WTC11 (cell line): ENCODE results near the gene GREB1. TPM values are rescaled to one million over a fixed set of nuclear protein-coding genes. Genes with fewer than 3 reads are reported as not detected.

Source experiments
- ATAC-seq: fragments of 200-7000 bp; cut with Tn5 transposase; 2 replicates; pipeline ENCODE4 v1.10.0; 2021; ENCODE audit warnings: mild to moderate bottlenecking, moderate library complexity
- CTCF ChIA-PET: fragments of 300-600 bp; sonication (Branson Sonifier 250); formaldehyde crosslinking; loops from one replicate; lab custom pipeline; 2021; ENCODE audit warnings: antibody characterized with exemption; lab: Charles Lee
- POLR2A ChIA-PET: fragments of 350-600 bp; sonication (Branson Sonifier 250); formaldehyde crosslinking; loops from one replicate; lab custom pipeline; 2021; ENCODE audit warnings: antibody characterized with exemption; lab: Charles Lee
- DNase-seq: peaks from one replicate; pipeline ENCODE4 v3.0.0; 2021; ENCODE audit warnings: low spot score
- H3K27ac Mint-ChIP-seq: 2 replicates; pipeline ENCODE4 v1.8.0; 2021; ENCODE audit warnings: mixed read lengths
- H3K27me3 Mint-ChIP-seq: 2 replicates; pipeline ENCODE4 v1.8.0; 2021; ENCODE audit warnings: low read depth, mild to moderate bottlenecking, moderate library complexity, mixed read lengths
- H3K36me3 Mint-ChIP-seq: 2 replicates; pipeline ENCODE4 v1.8.0; 2021; ENCODE audit warnings: mixed read lengths
- H3K4me1 Mint-ChIP-seq: 2 replicates; pipeline ENCODE4 v1.8.0; 2022; ENCODE audit warnings: mixed read lengths
- H3K4me3 Mint-ChIP-seq: 2 replicates; pipeline ENCODE4 v1.8.0; 2021; ENCODE audit warnings: mild to moderate bottlenecking, moderate library complexity, mixed read lengths
- H3K9me3 Mint-ChIP-seq: 2 replicates; pipeline ENCODE4 v1.8.0; 2021; ENCODE audit warnings: mixed read lengths
- E2F5 ChIP-seq: sonication (generic); formaldehyde crosslinking; IDR thresholded peaks from 2 replicates; pipeline ENCODE4 v1.8.1; 2022; ENCODE audit warnings: mild to moderate bottlenecking, moderate library complexity, missing genetic modification reagents
- GABPB1 ChIP-seq: sonication (generic); formaldehyde crosslinking; IDR thresholded peaks from 2 replicates; pipeline ENCODE4 v1.8.1; 2023; ENCODE audit warnings: mild to moderate bottlenecking, missing genetic modification reagents
- GRHL2 ChIP-seq: fragments of 250-450 bp; sonication (Bioruptor Pico); IDR thresholded peaks from 2 replicates; pipeline ENCODE4 v1.8.0; 2022; ENCODE audit warnings: mild to moderate bottlenecking, moderate library complexity; ENCODE audit not compliant: insufficient replicate concordance, severe bottlenecking
- HMGA2 ChIP-seq: fragments of 250-450 bp; sonication (Bioruptor Pico); IDR thresholded peaks from 2 replicates; pipeline ENCODE4 v1.4.0; 2021; ENCODE audit warnings: mild to moderate bottlenecking, moderate library complexity
- MYBL2 ChIP-seq: sonication (generic); formaldehyde crosslinking; IDR thresholded peaks from 2 replicates; pipeline ENCODE4 v1.8.1; 2023; ENCODE audit warnings: mild to moderate bottlenecking, moderate library complexity, missing genetic modification reagents
- NFYB ChIP-seq: sonication (generic); formaldehyde crosslinking; conservative IDR thresholded peaks from 2 replicates; pipeline ENCODE4 v1.8.0; 2022; ENCODE audit warnings: low read depth, missing genetic modification reagents
- NR1H2 ChIP-seq: sonication (generic); formaldehyde crosslinking; IDR thresholded peaks from 2 replicates; pipeline ENCODE4 v1.9.0; 2021; ENCODE audit warnings: mild to moderate bottlenecking, moderate library complexity, missing genetic modification reagents
- NR3C1 ChIP-seq: sonication (generic); formaldehyde crosslinking; conservative IDR thresholded peaks from 2 replicates; pipeline ENCODE4 v1.8.1; 2023; ENCODE audit warnings: low read depth, mild to moderate bottlenecking, missing genetic modification reagents
- PRRX2 ChIP-seq: fragments of 250-450 bp; sonication (Bioruptor Pico); IDR thresholded peaks from 2 replicates; pipeline ENCODE4 v1.8.0; 2021; ENCODE audit warnings: mild to moderate bottlenecking
- SP1 ChIP-seq: sonication (generic); formaldehyde crosslinking; conservative IDR thresholded peaks from 2 replicates; pipeline ENCODE4 v1.8.1; 2022; ENCODE audit warnings: missing genetic modification reagents
- TCF7 ChIP-seq: sonication (generic); formaldehyde crosslinking; IDR thresholded peaks from 2 replicates; pipeline ENCODE4 v1.8.0; 2022; ENCODE audit warnings: mild to moderate bottlenecking, low read depth, missing genetic modification reagents, moderate library complexity
- TP53 ChIP-seq: sonication (generic); formaldehyde crosslinking; IDR thresholded peaks from 2 replicates; pipeline ENCODE4 v1.8.1; 2023; ENCODE audit warnings: mild to moderate bottlenecking, missing genetic modification reagents
- USF1 ChIP-seq: sonication (generic); formaldehyde crosslinking; IDR thresholded peaks from 2 replicates; pipeline ENCODE4 v1.8.0; 2022; ENCODE audit warnings: mild to moderate bottlenecking, missing genetic modification reagents
- USF2 ChIP-seq: sonication (generic); formaldehyde crosslinking; IDR thresholded peaks from 2 replicates; pipeline ENCODE4 v1.8.1; 2023; ENCODE audit warnings: mild to moderate bottlenecking, missing genetic modification reagents, moderate library complexity
- ZMAT4 ChIP-seq: fragments of 250-450 bp; sonication (Bioruptor Pico); IDR thresholded peaks from 2 replicates; pipeline ENCODE4 v1.9.0; 2021; ENCODE audit warnings: mild to moderate bottlenecking
- ZNF671 ChIP-seq: fragments of 250-450 bp; sonication (Bioruptor Pico); IDR thresholded peaks from 2 replicates; pipeline ENCODE4 v1.8.0; 2021; ENCODE audit warnings: mild to moderate bottlenecking
- total RNA-seq: library from RNA; stranded (reverse); gene quantifications from 3 replicates; pipeline ENCODE4 v1.2.3, GENCODE V29; 2021
- TF ChIP-seq, protein P1 (sequence below): sonication (generic); formaldehyde crosslinking; conservative IDR thresholded peaks from 2 replicates; pipeline ENCODE4 v1.8.1; 2022; ENCODE audit warnings: mild to moderate bottlenecking, missing genetic modification reagents
- TF ChIP-seq, protein P2 (sequence below): sonication (generic); formaldehyde crosslinking; IDR thresholded peaks from 2 replicates; pipeline ENCODE4 v1.8.1; 2022; ENCODE audit warnings: mild to moderate bottlenecking, missing genetic modification reagents, moderate library complexity, borderline replicate concordance
- TF ChIP-seq, protein P3 (sequence below): fragments of 250-450 bp; sonication (Bioruptor Pico); IDR thresholded peaks from 2 replicates; pipeline ENCODE4 v1.9.0; 2021; ENCODE audit warnings: moderate library complexity, mild to moderate bottlenecking, inconsistent platforms, borderline replicate concordance
- TF ChIP-seq, protein P4 (sequence below): sonication (generic); formaldehyde crosslinking; IDR thresholded peaks from 2 replicates; pipeline ENCODE4 v1.8.1; 2023; ENCODE audit warnings: mild to moderate bottlenecking, missing genetic modification reagents, borderline replicate concordance
- TF ChIP-seq, protein P5 (sequence below): sonication (generic); formaldehyde crosslinking; IDR thresholded peaks from 2 replicates; pipeline ENCODE4 v1.8.1; 2022; ENCODE audit warnings: low read depth, mild to moderate bottlenecking, moderate library complexity, missing genetic modification reagents, borderline replicate concordance

GREB1 gene
- total RNA-seq, 1 experiment from 2014 or later, result 35.7 TPM

DNA sequence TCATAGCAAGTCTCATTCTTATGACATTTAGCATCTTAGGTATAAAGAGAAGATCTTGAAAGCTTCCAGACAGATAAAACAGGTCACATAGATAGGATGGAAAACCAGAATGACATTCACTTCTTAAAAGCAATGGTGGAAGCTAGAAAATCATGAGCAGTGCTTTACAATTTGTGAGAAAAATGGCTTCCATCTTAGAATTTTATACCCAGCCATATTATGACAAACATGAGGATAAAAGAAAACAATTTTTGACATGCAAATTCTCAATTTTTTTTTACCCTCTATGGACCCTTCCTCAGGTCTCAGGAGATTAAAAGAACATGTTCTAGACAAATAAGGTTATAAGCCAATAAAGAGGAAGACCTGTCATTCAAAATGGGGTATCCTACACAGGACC lies 129.0 kb downstream of the GREB1 start:
- peaks cover 9% of the 10 kb centered on the region for H3K27me3 Mint-ChIP-seq
- no peak overlapping the region for H3K4me3 Mint-ChIP-seq
- TF ChIP-seq USF2 (CRISPR knock-in tag), result no peak
- TF ChIP-seq, protein P1, sequence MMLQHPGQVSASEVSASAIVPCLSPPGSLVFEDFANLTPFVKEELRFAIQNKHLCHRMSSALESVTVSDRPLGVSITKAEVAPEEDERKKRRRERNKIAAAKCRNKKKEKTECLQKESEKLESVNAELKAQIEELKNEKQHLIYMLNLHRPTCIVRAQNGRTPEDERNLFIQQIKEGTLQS (CRISPR knock-in tag), result no peak
- TF ChIP-seq TCF7 (CRISPR knock-in tag), result no peak
- no peak for TF ChIP-seq E2F5 (CRISPR knock-in tag)
- no peak for TF ChIP-seq NR3C1 (CRISPR knock-in tag)
- TF ChIP-seq, protein P2, sequence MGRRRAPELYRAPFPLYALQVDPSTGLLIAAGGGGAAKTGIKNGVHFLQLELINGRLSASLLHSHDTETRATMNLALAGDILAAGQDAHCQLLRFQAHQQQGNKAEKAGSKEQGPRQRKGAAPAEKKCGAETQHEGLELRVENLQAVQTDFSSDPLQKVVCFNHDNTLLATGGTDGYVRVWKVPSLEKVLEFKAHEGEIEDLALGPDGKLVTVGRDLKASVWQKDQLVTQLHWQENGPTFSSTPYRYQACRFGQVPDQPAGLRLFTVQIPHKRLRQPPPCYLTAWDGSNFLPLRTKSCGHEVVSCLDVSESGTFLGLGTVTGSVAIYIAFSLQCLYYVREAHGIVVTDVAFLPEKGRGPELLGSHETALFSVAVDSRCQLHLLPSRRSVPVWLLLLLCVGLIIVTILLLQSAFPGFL (CRISPR knock-in tag), result no peak
- TF ChIP-seq MYBL2, result no peak
- no peak for TF ChIP-seq PRRX2
- TF ChIP-seq ZNF671 (CRISPR knock-in tag), result no peak
- TF ChIP-seq, protein P3, sequence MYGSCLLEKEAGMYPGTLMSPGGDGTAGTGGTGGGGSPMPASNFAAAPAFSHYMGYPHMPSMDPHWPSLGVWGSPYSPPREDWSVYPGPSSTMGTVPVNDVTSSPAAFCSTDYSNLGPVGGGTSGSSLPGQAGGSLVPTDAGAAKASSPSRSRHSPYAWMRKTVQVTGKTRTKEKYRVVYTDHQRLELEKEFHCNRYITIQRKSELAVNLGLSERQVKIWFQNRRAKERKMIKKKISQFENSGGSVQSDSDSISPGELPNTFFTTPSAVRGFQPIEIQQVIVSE, result no peak
- TF ChIP-seq ZMAT4, result no peak
- TF ChIP-seq GRHL2 (CRISPR knock-in tag), result no peak
- TF ChIP-seq SP1 (CRISPR knock-in tag), result no peak
- TF ChIP-seq, protein P4, sequence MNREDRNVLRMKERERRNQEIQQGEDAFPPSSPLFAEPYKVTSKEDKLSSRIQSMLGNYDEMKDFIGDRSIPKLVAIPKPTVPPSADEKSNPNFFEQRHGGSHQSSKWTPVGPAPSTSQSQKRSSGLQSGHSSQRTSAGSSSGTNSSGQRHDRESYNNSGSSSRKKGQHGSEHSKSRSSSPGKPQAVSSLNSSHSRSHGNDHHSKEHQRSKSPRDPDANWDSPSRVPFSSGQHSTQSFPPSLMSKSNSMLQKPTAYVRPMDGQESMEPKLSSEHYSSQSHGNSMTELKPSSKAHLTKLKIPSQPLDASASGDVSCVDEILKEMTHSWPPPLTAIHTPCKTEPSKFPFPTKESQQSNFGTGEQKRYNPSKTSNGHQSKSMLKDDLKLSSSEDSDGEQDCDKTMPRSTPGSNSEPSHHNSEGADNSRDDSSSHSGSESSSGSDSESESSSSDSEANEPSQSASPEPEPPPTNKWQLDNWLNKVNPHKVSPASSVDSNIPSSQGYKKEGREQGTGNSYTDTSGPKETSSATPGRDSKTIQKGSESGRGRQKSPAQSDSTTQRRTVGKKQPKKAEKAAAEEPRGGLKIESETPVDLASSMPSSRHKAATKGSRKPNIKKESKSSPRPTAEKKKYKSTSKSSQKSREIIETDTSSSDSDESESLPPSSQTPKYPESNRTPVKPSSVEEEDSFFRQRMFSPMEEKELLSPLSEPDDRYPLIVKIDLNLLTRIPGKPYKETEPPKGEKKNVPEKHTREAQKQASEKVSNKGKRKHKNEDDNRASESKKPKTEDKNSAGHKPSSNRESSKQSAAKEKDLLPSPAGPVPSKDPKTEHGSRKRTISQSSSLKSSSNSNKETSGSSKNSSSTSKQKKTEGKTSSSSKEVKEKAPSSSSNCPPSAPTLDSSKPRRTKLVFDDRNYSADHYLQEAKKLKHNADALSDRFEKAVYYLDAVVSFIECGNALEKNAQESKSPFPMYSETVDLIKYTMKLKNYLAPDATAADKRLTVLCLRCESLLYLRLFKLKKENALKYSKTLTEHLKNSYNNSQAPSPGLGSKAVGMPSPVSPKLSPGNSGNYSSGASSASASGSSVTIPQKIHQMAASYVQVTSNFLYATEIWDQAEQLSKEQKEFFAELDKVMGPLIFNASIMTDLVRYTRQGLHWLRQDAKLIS, result no peak
- no peak for TF ChIP-seq NFYB (CRISPR knock-in tag)
- TF ChIP-seq TP53 (CRISPR knock-in tag), result no peak
- TF ChIP-seq USF1 (CRISPR knock-in tag), result no peak
- ChIA-PET CTCF (no interaction called here), POLR2A (no interaction called here)
- DNase-seq (no peak), ATAC-seq (no peak)
- H3K27ac Mint-ChIP-seq, result no peak overlapping the region
- H3K36me3 Mint-ChIP-seq, result peaks cover 11% of the 10 kb centered on the region
- peaks cover 19% of the 10 kb centered on the region for H3K9me3 Mint-ChIP-seq
- no peaks in the 10 kb centered on the region for H3K4me1 Mint-ChIP-seq

DNA sequence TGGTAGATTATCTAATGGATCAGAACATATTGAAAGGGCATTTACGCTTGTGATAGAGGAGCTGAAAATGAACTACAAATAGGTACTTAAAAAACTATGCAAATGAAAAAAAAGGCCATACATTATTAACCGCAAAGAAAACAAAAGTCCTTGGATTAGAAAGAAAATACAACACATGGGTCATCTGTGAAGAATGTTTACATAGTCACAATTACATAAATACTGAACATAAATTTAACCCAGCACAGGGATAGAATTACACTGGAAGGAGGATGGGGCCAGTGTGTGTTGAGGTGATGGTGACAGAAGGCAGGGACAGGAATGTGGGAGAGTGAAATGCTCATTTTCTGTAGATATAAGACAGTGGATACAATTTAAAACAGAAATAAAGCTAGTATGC lies 129.6 kb downstream of the GREB1 start:
- ChIA-PET POLR2A (no interaction called here), CTCF (no interaction called here)
- DNase-seq (no peak), ATAC-seq (no peak)
- Mint-ChIP-seq H3K36me3 (peaks cover 11% of the 10 kb centered on the region), H3K4me1 (no peaks in the 10 kb centered on the region), H3K4me3 (no peak overlapping the region), H3K9me3 (peaks cover 19% of the 10 kb centered on the region), H3K27ac (no peak overlapping the region), H3K27me3 (peaks cover 15% of the 10 kb centered on the region)
- TF ChIP-seq NR1H2, result no peak
- TF ChIP-seq GABPB1 (CRISPR knock-in tag), result no peak
- TF ChIP-seq NR3C1 (CRISPR knock-in tag), result no peak
- no peak for TF ChIP-seq HMGA2 (CRISPR knock-in tag)
- TF ChIP-seq, protein P5, sequence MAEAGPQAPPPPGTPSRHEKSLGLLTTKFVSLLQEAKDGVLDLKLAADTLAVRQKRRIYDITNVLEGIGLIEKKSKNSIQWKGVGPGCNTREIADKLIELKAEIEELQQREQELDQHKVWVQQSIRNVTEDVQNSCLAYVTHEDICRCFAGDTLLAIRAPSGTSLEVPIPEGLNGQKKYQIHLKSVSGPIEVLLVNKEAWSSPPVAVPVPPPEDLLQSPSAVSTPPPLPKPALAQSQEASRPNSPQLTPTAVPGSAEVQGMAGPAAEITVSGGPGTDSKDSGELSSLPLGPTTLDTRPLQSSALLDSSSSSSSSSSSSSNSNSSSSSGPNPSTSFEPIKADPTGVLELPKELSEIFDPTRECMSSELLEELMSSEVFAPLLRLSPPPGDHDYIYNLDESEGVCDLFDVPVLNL, result no peak
